H1 (cell line): ENCODE results near the gene CDC42SE2. TPM values are rescaled to one million over a fixed set of nuclear protein-coding genes. Genes with fewer than 3 reads are reported as not detected.

ENCODE experiments used
- CTCF ChIA-PET: fragments of 300-600 bp; sonication (Branson Sonifier 250); formaldehyde crosslinking; loops from one replicate; lab custom pipeline; 2021; ENCODE audit not compliant: partially characterized antibody; lab: Charles Lee
- POLR2A ChIA-PET: fragments of 300-600 bp; sonication (Branson Sonifier 250); formaldehyde crosslinking; loops from one replicate; lab custom pipeline; 2021; ENCODE audit warnings: inconsistent platforms; ENCODE audit not compliant: partially characterized antibody; lab: Charles Lee
- DNase-seq, 2 experiments: peaks; one replicate each; pipeline versions ENCODE4 v3.0.0 to v3.0.0-alpha.2; 2010 to 2022; ENCODE audit warnings: low spot score in 2 of 2, low read depth in 1 of 2, mixed read lengths in 1 of 2
- FAIRE-seq: peaks from 2 replicates; lab custom pipeline; 2011; peaks lifted over from hg19 to GRCh38; lab: Jason Lieb, UNC
- H2AFZ ChIP-seq: 2 replicates; pipeline ENCODE4 v1.8.1; 2012; ENCODE audit warnings: low read length, inconsistent platforms
- H2AK5ac ChIP-seq: 2 replicates; pipeline ENCODE4 v1.6.1; 2013; ENCODE audit warnings: low read depth, low read length
- H2BK120ac ChIP-seq: replicated peaks from 2 replicates; pipeline ENCODE3; 2013; ENCODE audit warnings: low read depth, low read length, inconsistent platforms
- H2BK12ac ChIP-seq: 2 replicates; pipeline ENCODE4 v1.6.1; 2013; ENCODE audit warnings: low read depth, low read length
- H2BK15ac ChIP-seq: 2 replicates; pipeline ENCODE4 v1.6.1; 2013; ENCODE audit warnings: low read length
- H2BK20ac ChIP-seq: 2 replicates; pipeline ENCODE4 v1.6.1; 2013; ENCODE audit warnings: low read length
- H2BK5ac ChIP-seq: 2 replicates; pipeline ENCODE4 v1.6.1; 2013; ENCODE audit warnings: low read depth, low read length
- H3K14ac ChIP-seq: 2 replicates; pipeline ENCODE4 v1.6.1; 2013; ENCODE audit warnings: inconsistent platforms; ENCODE audit not compliant: insufficient read length
- H3K18ac ChIP-seq: 2 replicates; pipeline ENCODE4 v1.6.1; 2013; ENCODE audit warnings: low read length; ENCODE audit errors: extremely low read depth
- H3K23ac ChIP-seq: 2 replicates; pipeline ENCODE4 v1.6.1; 2013; ENCODE audit warnings: inconsistent platforms; ENCODE audit not compliant: insufficient read length
- H3K23me2 ChIP-seq: 2 replicates; pipeline ENCODE4 v1.6.1; 2013; ENCODE audit warnings: low read depth, low read length
- H3K27ac ChIP-seq: 2 replicates; pipeline ENCODE4 v1.6.1; 2011; ENCODE audit warnings: low read depth, low read length, inconsistent platforms
- H3K27me3 ChIP-seq, 4 experiments: replicated peaks in 1 of 4; 1 replicate in 1 of 4; 2 replicates in 3 of 4; pipeline versions ENCODE4 v1.6.1 to v1.8.1; 2011 to 2013; ENCODE audit warnings: low read length in 3 of 4, mild to moderate bottlenecking in 3 of 4, inconsistent platforms in 2 of 4, mixed read lengths in 2 of 4, moderate library complexity in 1 of 4; ENCODE audit not compliant: control insufficient read depth in 3 of 4, insufficient read depth in 3 of 4; ENCODE audit errors: extremely low read depth in 1 of 4
- H3K36me3 ChIP-seq, 4 experiments: 2 replicates each; pipeline versions ENCODE4 v1.6.1 to v1.8.1; 2011 to 2013; ENCODE audit warnings: mild to moderate bottlenecking in 4 of 4, low read length in 3 of 4, moderate library complexity in 2 of 4, control low read depth in 1 of 4, inconsistent platforms in 1 of 4; ENCODE audit not compliant: insufficient read depth in 4 of 4, control insufficient read depth in 2 of 4
- H3K4ac ChIP-seq: replicated peaks from 2 replicates; pipeline ENCODE3; 2013; ENCODE audit warnings: low read length, low read depth, mixed read lengths, inconsistent platforms; ENCODE audit not compliant: insufficient read length
- H3K4me1 ChIP-seq, 4 experiments: replicated peaks in 1 of 4; 1 replicate in 1 of 4; 2 replicates in 3 of 4; pipeline versions ENCODE4 v1.6.1 to v1.8.1; 2011 to 2013; ENCODE audit warnings: low read length in 3 of 4, inconsistent platforms in 2 of 4, mixed read lengths in 1 of 4; ENCODE audit not compliant: insufficient read depth in 4 of 4, control insufficient read depth in 3 of 4
- H3K4me2 ChIP-seq, 2 experiments: 2 replicates each; pipeline versions ENCODE4 v1.6.1 to v1.8.1; 2011 to 2013; ENCODE audit warnings: low read depth in 2 of 2, low read length in 2 of 2, control low read depth in 1 of 2, inconsistent platforms in 1 of 2, mild to moderate bottlenecking in 1 of 2; ENCODE audit not compliant: insufficient read depth in 1 of 2
- H3K4me3 ChIP-seq, 4 experiments: fragments of 200-600, 300-600 bp in 1 of 4; sonication (generic), shearing (Covaris generic), sonication (Bioruptor Twin) in 1 of 4; 2 replicates each; pipeline versions ENCODE4 v1.5.1 to v1.8.1; 2011 to 2016; ENCODE audit warnings: low read length in 4 of 4, low read depth in 3 of 4, control low read depth in 2 of 4, inconsistent platforms in 2 of 4, mild to moderate bottlenecking in 2 of 4, mixed read lengths in 1 of 4, moderate library complexity in 1 of 4; ENCODE audit not compliant: insufficient read depth in 2 of 4; ENCODE audit errors: extremely low read depth in 1 of 4
- H3K56ac ChIP-seq: replicated peaks from 2 replicates; pipeline ENCODE3; 2013; ENCODE audit warnings: low read depth, mild to moderate bottlenecking, mixed read lengths, low read length, inconsistent platforms; ENCODE audit not compliant: insufficient read length
- H3K79me1 ChIP-seq: 2 replicates; pipeline ENCODE4 v1.6.1; 2013; ENCODE audit warnings: low read depth, low read length, control low read depth
- H3K79me2 ChIP-seq, 2 experiments: 2 replicates each; pipeline versions ENCODE4 v1.6.1 to v1.8.1; 2012 to 2013; ENCODE audit warnings: low read length in 2 of 2, mild to moderate bottlenecking in 2 of 2, inconsistent platforms in 1 of 2; ENCODE audit not compliant: insufficient read depth in 2 of 2, control insufficient read depth in 1 of 2
- H3K9ac ChIP-seq, 4 experiments: replicated peaks in 1 of 4; 1 replicate in 1 of 4; 2 replicates in 3 of 4; pipeline versions ENCODE4 v1.6.1 to v1.8.1; 2011 to 2013; ENCODE audit warnings: low read depth in 3 of 4, low read length in 3 of 4, control low read depth in 2 of 4, mild to moderate bottlenecking in 2 of 4, moderate library complexity in 2 of 4, inconsistent platforms in 1 of 4; ENCODE audit errors: extremely low read depth in 1 of 4
- H3K9me3 ChIP-seq, 2 experiments: 2 replicates each; pipeline versions ENCODE4 v1.6.1 to v1.8.1; 2012 to 2013; ENCODE audit warnings: mild to moderate bottlenecking in 2 of 2, moderate library complexity in 2 of 2, control low read depth in 1 of 2, inconsistent platforms in 1 of 2, low read depth in 1 of 2, low read length in 1 of 2, mixed read lengths in 1 of 2; ENCODE audit not compliant: insufficient read depth in 2 of 2
- H4K20me1 ChIP-seq, 2 experiments: replicated peaks in 1 of 2; 2 replicates each; pipeline versions ENCODE3 to v1.8.1; 2011 to 2013; ENCODE audit warnings: inconsistent platforms in 2 of 2, low read length in 2 of 2, mild to moderate bottlenecking in 1 of 2; ENCODE audit not compliant: insufficient read depth in 2 of 2, control insufficient read depth in 1 of 2
- H4K5ac ChIP-seq: 2 replicates; pipeline ENCODE4 v1.6.1; 2013; ENCODE audit warnings: low read length, low read depth, mixed read lengths, inconsistent platforms; ENCODE audit not compliant: insufficient read length
- H4K8ac ChIP-seq: 2 replicates; pipeline ENCODE4 v1.8.0; 2013; ENCODE audit warnings: mild to moderate bottlenecking, moderate library complexity, low read length, inconsistent platforms; ENCODE audit not compliant: insufficient read depth; ENCODE audit errors: extremely low read depth
- H4K91ac ChIP-seq: replicated peaks from 2 replicates; pipeline ENCODE3; 2013; ENCODE audit warnings: low read length, mixed read lengths, inconsistent platforms; ENCODE audit not compliant: insufficient read length
- CHD2 ChIP-seq: IDR thresholded peaks from 2 replicates; pipeline ENCODE4 v1.6.1; 2012; ENCODE audit warnings: low read length, improper control_type of control experiment
- CTBP2 ChIP-seq: IDR thresholded peaks from 2 replicates; pipeline ENCODE4 v1.7.0; 2011; ENCODE audit warnings: borderline replicate concordance, mild to moderate bottlenecking, moderate library complexity, mixed read lengths, low read length; ENCODE audit not compliant: insufficient read depth, insufficient read length
- EGR1 ChIP-seq: IDR thresholded peaks from 2 replicates; pipeline ENCODE4 v1.6.1; 2011; ENCODE audit warnings: low read depth, low read length, borderline replicate concordance
- JUN ChIP-seq: IDR thresholded peaks from 2 replicates; pipeline ENCODE4 v1.6.1; 2011; ENCODE audit warnings: low read depth, mild to moderate bottlenecking, improper control_type of control experiment, low read length
- MAX ChIP-seq: IDR thresholded peaks from 2 replicates; pipeline ENCODE4 v1.6.1; 2012; ENCODE audit warnings: inconsistent platforms
- POLR2AphosphoS5 ChIP-seq: IDR thresholded peaks from 2 replicates; pipeline ENCODE4 v1.6.1; 2011; ENCODE audit warnings: low read depth, low read length
- POU5F1 ChIP-seq: IDR thresholded peaks from 2 replicates; pipeline ENCODE4 v1.6.1; 2011; ENCODE audit warnings: low read depth, mild to moderate bottlenecking, low read length, moderate library complexity
- SRF ChIP-seq: IDR thresholded peaks from 2 replicates; pipeline ENCODE4 v1.6.1; 2011; ENCODE audit warnings: mild to moderate bottlenecking, low read depth, low read length, moderate library complexity
- SUZ12 ChIP-seq: fragments of 200-600 bp; sonication (generic); IDR thresholded peaks from 2 replicates; pipeline ENCODE4 v1.6.1; 2012; ENCODE audit warnings: mild to moderate bottlenecking, inconsistent platforms, low read length, moderate library complexity, mixed read lengths
- TAF1 ChIP-seq: IDR thresholded peaks from 2 replicates; pipeline ENCODE4 v1.6.1; 2011; ENCODE audit warnings: mild to moderate bottlenecking, low read depth, low read length
- TBP ChIP-seq: IDR thresholded peaks from 2 replicates; pipeline ENCODE4 v1.6.1; 2011; ENCODE audit warnings: low read depth, low read length, improper control_type of control experiment
- USF2 ChIP-seq: IDR thresholded peaks from 2 replicates; pipeline ENCODE4 v1.6.1; 2011; ENCODE audit warnings: low read length, improper control_type of control experiment
- YY1 ChIP-seq: IDR thresholded peaks from 2 replicates; pipeline ENCODE4 v1.6.1; 2011; ENCODE audit warnings: low read depth, mild to moderate bottlenecking, low read length
- ZNF274 ChIP-seq: IDR thresholded peaks from 2 replicates; pipeline ENCODE4 v1.7.0; 2012; ENCODE audit warnings: low read length, borderline replicate concordance; ENCODE audit errors: extremely low read depth
- WGBS, 2 experiments: shearing (Covaris generic) in 1 of 2; methylation state at CpG; one replicate each; pipeline versions ENCODE4 v1.1.6 to v1.1.7; 2013 to 2015; ENCODE audit warnings: low lambda C conversion rate in 2 of 2, mixed read lengths in 2 of 2, inconsistent platforms in 1 of 2, low coverage in 1 of 2, missing lambda C conversion rate in 1 of 2; ENCODE audit not compliant: insufficient replicate concordance in 2 of 2, insufficient coverage in 1 of 2, insufficient read length in 1 of 2; ENCODE audit errors: extremely low coverage in 1 of 2, missing lambda C conversion rate in 1 of 2; 5-methylcytosine and 5-hydroxymethylcytosine counted together
- polyA plus RNA-seq, 7 experiments: library from polyadenylated mRNA; depleted of rRNA in 3 of 7; stranded (reverse) in 5 of 7; unstranded in 2 of 7; fragments of >200 nt in 5 of 7; fragments of 200-250 nt in 2 of 7; gene quantifications; 1 replicate in 5 of 7; 2 replicates in 1 of 7; 4 replicates in 1 of 7; pipeline versions ENCODE4 v1.2.1 to v1.2.3, GENCODE V29; 2011 to 2013; ENCODE audit warnings: missing spikeins in 2 of 7, mixed read lengths in 2 of 7
- total RNA-seq: library from RNA; stranded (reverse); fragmentation: NEBNext Ultra II Directional; extraction: Animal tissue kit (Norgen Biotek cat#: 25700); gene quantifications from 2 replicates; pipeline ENCODE4 v1.2.1, GENCODE V29; 2021

CDC42SE2 gene
- total and polyA plus RNA-seq, 2 of the 8 experiments (the other 6 are each of a cell fraction or from before 2014, with no cell fraction given): 16.7 to 30.8 TPM

GRCh38 chr5:131381021-131381420 is 117.2 kb downstream of the CDC42SE2 start:
- H3K18ac ChIP-seq: no peak overlapping the region
- CTCF ChIA-PET: interaction anchor here (0.8 to 2.8 kb wide), 10 partner anchors 8 to 1670 kb away, joined by 3 to 13 read pairs (median 5); partner anchors contain the start of gene HINT1
- no peak overlapping the region for H2BK12ac ChIP-seq
- H3K27me3 ChIP-seq: no peaks in the 10 kb centered on the region
- no peak overlapping the region for H3K14ac ChIP-seq
- no peak overlapping the region for H3K27ac ChIP-seq
- H2BK120ac ChIP-seq: no peak overlapping the region
- 0 out of 4 replicates have a peak, but pooled peaks cover 0 to 2% of the 10 kb centered on the region in 2 experiments for H3K79me2 ChIP-seq
- 86% methylated on average over 4 of the region's 4 CpGs; no CpG with 5 or more reads in 1 of the 2 experiments for whole genome bisulfite sequencing, 2 experiments
- H3K23me2 ChIP-seq: no peaks in the 10 kb centered on the region
- DNase-seq (no peak), FAIRE-seq (no peak)
- no peak overlapping the region for H4K8ac ChIP-seq
- no peaks in the 10 kb centered on the region for H3K9me3 ChIP-seq
- no peak overlapping the region for H3K4ac ChIP-seq
- H3K23ac ChIP-seq: peak overlapping the region; percentile 37
- H3K4me2 ChIP-seq: no peak overlapping the region
- no peak overlapping the region for H4K91ac ChIP-seq
- POLR2A ChIA-PET: no interaction called here
- no peaks in the 10 kb centered on the region; the same call in 1 of the 2 replicates for H3K79me1 ChIP-seq
- no peak overlapping the region for H2AK5ac ChIP-seq
- no peak overlapping the region for H2BK5ac ChIP-seq
- H3K4me3 ChIP-seq: no peak overlapping the region
- H3K56ac ChIP-seq: no peak overlapping the region
- no peaks in the 10 kb centered on the region for H3K36me3 ChIP-seq
- no peak overlapping the region for H2BK15ac ChIP-seq
- H2BK20ac ChIP-seq: no peak overlapping the region
- H3K9ac ChIP-seq: no peak overlapping the region
- H2AFZ ChIP-seq: no peak overlapping the region
- H4K5ac ChIP-seq: no peak overlapping the region
- H3K4me1 ChIP-seq: peaks cover 0 to 4% (median 0%) of the 10 kb centered on the region in 4 experiments; a peak in 1 of 7 replicates
- H4K20me1 ChIP-seq: peaks cover 0 to 6% of the 10 kb centered on the region in 2 experiments
- no peak for TF ChIP-seq EGR1
- no peak for TF ChIP-seq TAF1
- no peak for TF ChIP-seq USF2
- TF ChIP-seq TBP: no peak
- no peak for TF ChIP-seq CTBP2
- TF ChIP-seq SRF: no peak
- no peak for TF ChIP-seq JUN
- no peak for TF ChIP-seq MAX
- TF ChIP-seq CHD2: no peak
- no peak for TF ChIP-seq YY1
- TF ChIP-seq ZNF274: no peak
- TF ChIP-seq POLR2AphosphoS5: no peak
- no peak for TF ChIP-seq SUZ12
- TF ChIP-seq POU5F1: no peak
